Activated CD8-positive, alpha-beta memory T cell treated with anti-CD3 and anti-CD28 coated beads, Interleukin-2, amount 10 ng/mL, durations not matched to agents 7 days and 5 days (primary cell): ENCODE data around the gene TET2. TPM values are rescaled to one million over a fixed set of nuclear protein-coding genes. Genes with fewer than 3 reads are reported as not detected.

Experiments used
- ATAC-seq: fragments of 150-1000 bp; cut with Tn5 transposase; one replicate; pipeline ENCODE4 v1.10.0; 2021; ENCODE audit warnings: moderate library complexity
- CTCF ChIA-PET: fragments of 350-600 bp; sonication (Branson Sonifier 250); formaldehyde crosslinking; loops from one replicate; lab custom pipeline; 2021; ENCODE audit warnings: antibody characterized with exemption; lab: Charles Lee
- DNase-seq: peaks from one replicate; pipeline ENCODE4 v3.0.0-alpha.2; 2020
- H3K27ac Mint-ChIP-seq: one replicate; pipeline ENCODE4 v1.8.0; 2021; ENCODE audit warnings: mild to moderate bottlenecking, mixed read lengths
- H3K27me3 Mint-ChIP-seq: one replicate; pipeline ENCODE4 v1.8.0; 2021; ENCODE audit warnings: mixed read lengths
- H3K36me3 Mint-ChIP-seq: one replicate; pipeline ENCODE4 v1.8.0; 2021; ENCODE audit warnings: mild to moderate bottlenecking, mixed read lengths
- H3K4me1 Mint-ChIP-seq: one replicate; pipeline ENCODE4 v1.8.0; 2021; ENCODE audit warnings: mixed read lengths
- H3K4me3 Mint-ChIP-seq: one replicate; pipeline ENCODE4 v1.8.0; 2021; ENCODE audit warnings: mild to moderate bottlenecking, moderate library complexity, mixed read lengths
- H3K9me3 Mint-ChIP-seq: one replicate; pipeline ENCODE4 v1.8.0; 2022; ENCODE audit warnings: low read depth, mixed read lengths
- total RNA-seq, 2 experiments: library from RNA; stranded (reverse); gene quantifications; one replicate each; pipeline ENCODE4 v1.2.3, GENCODE V29; 2021

TET2 gene
- total RNA-seq, 2 experiments from 2014 or later: 24.6 to 25.1 TPM

GRCh38 chr4:105240037-105240436 lies 93.4 kb downstream of the TET2 start:
- Mint-ChIP-seq H3K36me3 (peaks cover 50% of the 10 kb centered on the region), H3K9me3 (peaks cover 2% of the 10 kb centered on the region), H3K4me1 (peaks cover 10% of the 10 kb centered on the region), H3K27me3 (no peaks in the 10 kb centered on the region), H3K4me3 (no peak overlapping the region), H3K27ac (no peak overlapping the region)
- DNase-seq (no peak), ATAC-seq (no peak)
- CTCF ChIA-PET: no interaction called here

- CTCF ChIA-PET: no interaction called here
- H3K4me3 Mint-ChIP-seq: no peak overlapping the region
Measured at GRCh38 chr4:105241451-105241850, 94.8 kb downstream of the TET2 start.

GRCh38 chr4:105243446-105243845 lies 96.8 kb downstream of the TET2 start:
- Mint-ChIP-seq H3K4me1 (no peaks in the 10 kb centered on the region), H3K36me3 (peaks cover 30% of the 10 kb centered on the region), H3K4me3 (no peak overlapping the region), H3K27me3 (no peaks in the 10 kb centered on the region), H3K27ac (no peak overlapping the region), H3K9me3 (no peaks in the 10 kb centered on the region)
- no peak for ATAC-seq
- DNase-seq: no peak
- CTCF ChIA-PET: no interaction called here

More at GRCh38 chr4:105241451-105241850, 94.8 kb downstream of the TET2 start:
- ATAC-seq (no peak), DNase-seq (no peak)
- peaks cover 3% of the 10 kb centered on the region for H3K4me1 Mint-ChIP-seq
- no peak overlapping the region for H3K27ac Mint-ChIP-seq
- peaks cover 2% of the 10 kb centered on the region for H3K9me3 Mint-ChIP-seq
- H3K27me3 Mint-ChIP-seq: no peaks in the 10 kb centered on the region
- peaks cover 37% of the 10 kb centered on the region for H3K36me3 Mint-ChIP-seq

GRCh38 chr4:105246712-105247111 lies 100.0 kb downstream of the TET2 start:
- Mint-ChIP-seq H3K9me3 (no peaks in the 10 kb centered on the region), H3K4me1 (no peaks in the 10 kb centered on the region), H3K27me3 (no peaks in the 10 kb centered on the region), H3K27ac (no peak overlapping the region), H3K4me3 (no peak overlapping the region), H3K36me3 (peaks cover 24% of the 10 kb centered on the region)
- ATAC-seq (no peak), DNase-seq (no peak)
- CTCF ChIA-PET: no interaction called here

DNA sequence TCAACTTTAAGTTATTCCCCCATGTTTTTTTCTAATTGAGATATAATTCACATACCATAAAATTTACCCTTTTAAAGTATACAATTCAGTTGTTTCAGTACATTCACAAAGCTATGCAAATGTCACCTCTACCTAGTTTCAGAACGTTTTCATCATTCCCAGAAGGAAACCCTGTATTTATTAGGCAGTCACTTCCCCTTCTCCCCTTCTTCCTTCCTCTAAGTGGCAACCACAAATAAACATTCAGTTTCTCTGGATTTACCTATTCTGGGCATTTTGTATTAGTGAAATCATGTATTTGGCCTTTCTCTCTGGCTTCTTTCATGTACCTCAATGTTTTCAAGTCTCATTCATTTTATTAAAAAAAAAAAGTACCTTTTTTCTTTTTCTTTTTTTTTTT lies 101.9 kb downstream of the TET2 start:
- ATAC-seq (no peak), DNase-seq (no peak)
- no peaks in the 10 kb centered on the region for H3K9me3 Mint-ChIP-seq
- CTCF ChIA-PET: no interaction called here
- no peaks in the 10 kb centered on the region for H3K27me3 Mint-ChIP-seq
- no peak overlapping the region for H3K27ac Mint-ChIP-seq
- no peaks in the 10 kb centered on the region for H3K4me1 Mint-ChIP-seq
- H3K36me3 Mint-ChIP-seq: peaks cover 41% of the 10 kb centered on the region
- no peak overlapping the region for H3K4me3 Mint-ChIP-seq

- Mint-ChIP-seq H3K27me3 (no peaks in the 10 kb centered on the region), H3K4me3 (no peak overlapping the region)
Measured at GRCh38 chr4:105257817-105258495, 111.3 kb downstream of the TET2 start.

DNA sequence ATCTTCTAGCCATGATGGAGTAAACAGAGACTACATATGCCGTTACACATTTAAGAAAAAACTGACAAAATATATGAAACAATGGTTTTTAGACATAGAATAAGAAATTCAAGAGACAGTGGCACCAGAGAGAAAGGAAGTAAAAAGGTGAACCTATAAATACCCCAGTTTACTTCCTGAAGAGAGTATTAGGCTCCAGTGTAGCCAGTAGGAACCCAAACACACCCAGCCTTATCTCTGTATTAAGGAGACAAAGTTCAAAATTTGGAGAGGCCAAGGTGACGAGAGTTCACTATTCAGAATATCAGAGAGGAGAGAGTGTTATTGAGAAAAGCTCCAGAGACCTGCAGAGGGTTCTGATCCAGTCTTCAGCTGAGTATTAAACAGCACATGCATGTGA lies 119.0 kb downstream of the TET2 start:
- no peak overlapping the region for H3K4me3 Mint-ChIP-seq
- H3K4me1 Mint-ChIP-seq: no peaks in the 10 kb centered on the region
- peaks cover 3% of the 10 kb centered on the region for H3K9me3 Mint-ChIP-seq
- peaks cover 64% of the 10 kb centered on the region for H3K36me3 Mint-ChIP-seq
- ATAC-seq: no peak
- H3K27ac Mint-ChIP-seq: no peak overlapping the region
- CTCF ChIA-PET: interaction anchor here (1.4 kb wide), 1 partner anchor 15 kb away, joined by 3 read pairs; no protein-coding TSS in a partner anchor
- no peak for DNase-seq
- H3K27me3 Mint-ChIP-seq: no peaks in the 10 kb centered on the region

More at GRCh38 chr4:105257817-105258495, 111.3 kb downstream of the TET2 start:
- ATAC-seq (no peak), DNase-seq (no peak)
- CTCF ChIA-PET: no interaction called here
- Mint-ChIP-seq H3K9me3 (peaks cover 5% of the 10 kb centered on the region), H3K36me3 (peaks cover 42% of the 10 kb centered on the region), H3K4me1 (no peaks in the 10 kb centered on the region), H3K27ac (no peak overlapping the region)

- CTCF ChIA-PET: no interaction called here
- H3K36me3 Mint-ChIP-seq: peaks cover 68% of the 10 kb centered on the region
- peaks cover 9% of the 10 kb centered on the region for H3K4me1 Mint-ChIP-seq
- no peak overlapping the region for H3K4me3 Mint-ChIP-seq
- DNase-seq (no peak), ATAC-seq (no peak)
- no peak overlapping the region for H3K27ac Mint-ChIP-seq
- peaks cover 3% of the 10 kb centered on the region for H3K9me3 Mint-ChIP-seq
- no peaks in the 10 kb centered on the region for H3K27me3 Mint-ChIP-seq
Measured at GRCh38 chr4:105267280-105267679, 120.6 kb downstream of the TET2 start.

GRCh38 chr4:105272002-105272401 lies 125.3 kb downstream of the TET2 start:
- CTCF ChIA-PET: interaction anchor here (1.1 kb wide), 1 partner anchor 54 kb away, joined by 3 read pairs; no protein-coding TSS in a partner anchor
- Mint-ChIP-seq H3K9me3 (peaks cover 3% of the 10 kb centered on the region), H3K27ac (no peak overlapping the region), H3K4me3 (no peak overlapping the region), H3K4me1 (peaks cover 15% of the 10 kb centered on the region), H3K27me3 (no peaks in the 10 kb centered on the region), H3K36me3 (peaks cover 75% of the 10 kb centered on the region)
- DNase-seq (no peak), ATAC-seq (no peak)

- Mint-ChIP-seq H3K36me3 (peaks cover 74% of the 10 kb centered on the region), H3K9me3 (peaks cover 3% of the 10 kb centered on the region), H3K27ac (peak overlapping the region; percentile 56), H3K27me3 (no peaks in the 10 kb centered on the region), H3K4me3 (no peak overlapping the region), H3K4me1 (peaks cover 15% of the 10 kb centered on the region)
- DNase-seq: no peak
- CTCF ChIA-PET: no interaction called here
- ATAC-seq: no peak
Measured at GRCh38 chr4:105273230-105273629, 126.6 kb downstream of the TET2 start.

- Mint-ChIP-seq H3K9me3 (peaks cover 3% of the 10 kb centered on the region), H3K27me3 (no peaks in the 10 kb centered on the region), H3K4me1 (peaks cover 18% of the 10 kb centered on the region), H3K27ac (no peak overlapping the region), H3K36me3 (peaks cover 73% of the 10 kb centered on the region), H3K4me3 (no peak overlapping the region)
- no peak for DNase-seq
- CTCF ChIA-PET: no interaction called here
- ATAC-seq: no peak
Measured at GRCh38 chr4:105274090-105274489, 127.4 kb downstream of the TET2 start.

GRCh38 chr4:105274504-105274903 lies 127.8 kb downstream of the TET2 start:
- ATAC-seq: no peak
- no peak for DNase-seq
- no peaks in the 10 kb centered on the region for H3K27me3 Mint-ChIP-seq
- CTCF ChIA-PET: no interaction called here
- H3K27ac Mint-ChIP-seq: no peak overlapping the region
- H3K9me3 Mint-ChIP-seq: peaks cover 1% of the 10 kb centered on the region
- no peak overlapping the region for H3K4me3 Mint-ChIP-seq
- peaks cover 70% of the 10 kb centered on the region for H3K36me3 Mint-ChIP-seq
- H3K4me1 Mint-ChIP-seq: peaks cover 19% of the 10 kb centered on the region

- H3K36me3 Mint-ChIP-seq: peaks cover 54% of the 10 kb centered on the region
- H3K27ac Mint-ChIP-seq: no peak overlapping the region
- H3K4me3 Mint-ChIP-seq: no peak overlapping the region
- no peaks in the 10 kb centered on the region for H3K9me3 Mint-ChIP-seq
- H3K4me1 Mint-ChIP-seq: peaks cover 18% of the 10 kb centered on the region
- CTCF ChIA-PET: interaction anchor here (1.2 kb wide), 1 partner anchor 15 kb away, joined by 3 read pairs; no protein-coding TSS in a partner anchor
- H3K27me3 Mint-ChIP-seq: no peaks in the 10 kb centered on the region
- DNase-seq (no peak), ATAC-seq (no peak)
Measured at GRCh38 chr4:105276361-105277104, 129.9 kb downstream of the TET2 start.

DNA sequence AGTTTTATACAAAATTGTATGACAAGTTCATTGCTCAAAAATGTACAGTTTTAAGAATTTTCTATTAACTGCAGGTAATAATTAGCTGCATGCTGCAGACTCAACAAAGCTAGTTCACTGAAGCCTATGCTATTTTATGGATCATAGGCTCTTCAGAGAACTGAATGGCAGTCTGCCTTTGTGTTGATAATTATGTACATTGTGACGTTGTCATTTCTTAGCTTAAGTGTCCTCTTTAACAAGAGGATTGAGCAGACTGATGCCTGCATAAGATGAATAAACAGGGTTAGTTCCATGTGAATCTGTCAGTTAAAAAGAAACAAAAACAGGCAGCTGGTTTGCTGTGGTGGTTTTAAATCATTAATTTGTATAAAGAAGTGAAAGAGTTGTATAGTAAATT lies 131.0 kb downstream of the TET2 start:
- H3K9me3 Mint-ChIP-seq: no peaks in the 10 kb centered on the region
- DNase-seq (no peak), ATAC-seq (no peak)
- H3K36me3 Mint-ChIP-seq: peaks cover 43% of the 10 kb centered on the region
- H3K4me3 Mint-ChIP-seq: no peak overlapping the region
- no peaks in the 10 kb centered on the region for H3K27me3 Mint-ChIP-seq
- H3K4me1 Mint-ChIP-seq: peaks cover 8% of the 10 kb centered on the region
- no peak overlapping the region for H3K27ac Mint-ChIP-seq
- CTCF ChIA-PET: no interaction called here
